Measurements from ENCODE around the gene DCD.

DNA sequence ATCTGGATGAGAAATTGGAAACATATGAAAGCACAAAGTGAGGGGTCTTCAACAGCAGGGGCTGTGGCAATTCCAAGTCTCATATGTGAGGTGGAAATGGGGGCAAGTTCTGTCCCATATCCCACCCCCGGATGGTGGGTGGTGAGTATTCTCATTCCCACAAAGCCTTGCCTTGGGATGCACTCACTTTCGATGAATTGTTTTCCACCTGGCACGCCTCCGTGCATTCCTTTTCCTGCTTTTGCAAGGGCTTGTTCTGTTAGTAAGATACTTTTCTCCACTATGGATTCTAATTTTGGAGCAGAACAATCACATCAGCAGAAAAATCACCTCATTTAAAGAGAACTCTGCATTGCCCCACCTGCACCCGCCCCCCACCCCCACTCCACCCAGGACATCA is 16.6 kb downstream of the DCD start:
- TF ChIP-seq, protein P1, sequence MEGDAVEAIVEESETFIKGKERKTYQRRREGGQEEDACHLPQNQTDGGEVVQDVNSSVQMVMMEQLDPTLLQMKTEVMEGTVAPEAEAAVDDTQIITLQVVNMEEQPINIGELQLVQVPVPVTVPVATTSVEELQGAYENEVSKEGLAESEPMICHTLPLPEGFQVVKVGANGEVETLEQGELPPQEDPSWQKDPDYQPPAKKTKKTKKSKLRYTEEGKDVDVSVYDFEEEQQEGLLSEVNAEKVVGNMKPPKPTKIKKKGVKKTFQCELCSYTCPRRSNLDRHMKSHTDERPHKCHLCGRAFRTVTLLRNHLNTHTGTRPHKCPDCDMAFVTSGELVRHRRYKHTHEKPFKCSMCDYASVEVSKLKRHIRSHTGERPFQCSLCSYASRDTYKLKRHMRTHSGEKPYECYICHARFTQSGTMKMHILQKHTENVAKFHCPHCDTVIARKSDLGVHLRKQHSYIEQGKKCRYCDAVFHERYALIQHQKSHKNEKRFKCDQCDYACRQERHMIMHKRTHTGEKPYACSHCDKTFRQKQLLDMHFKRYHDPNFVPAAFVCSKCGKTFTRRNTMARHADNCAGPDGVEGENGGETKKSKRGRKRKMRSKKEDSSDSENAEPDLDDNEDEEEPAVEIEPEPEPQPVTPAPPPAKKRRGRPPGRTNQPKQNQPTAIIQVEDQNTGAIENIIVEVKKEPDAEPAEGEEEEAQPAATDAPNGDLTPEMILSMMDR (IDR thresholded peaks at IDR 0.05; ENCODE audit: poor library complexity), result no peak
- no peak for TF ChIP-seq EZH2phosphoT487 (IDR thresholded peaks at IDR 0.05; ENCODE audit: low read depth, severe bottlenecking, unreplicated experiment)

Measured in hepatocyte (in vitro differentiated cells).